HL-60/S4 treated with phorbol 12-myristate 13-acetate at 8.2 ng/mL for 4 days and 3 days (cell line): ENCODE measurements around the gene PKD2.

Experiments used
- in situ Hi-C: fragments of 300-500 bp; cut with MboI; formaldehyde crosslinking; loops from 2 replicates; pipeline ENCODE4 v1.15.0; 2022; ENCODE audit warnings: low sequenced_read_pairs

PKD2 gene

DNA sequence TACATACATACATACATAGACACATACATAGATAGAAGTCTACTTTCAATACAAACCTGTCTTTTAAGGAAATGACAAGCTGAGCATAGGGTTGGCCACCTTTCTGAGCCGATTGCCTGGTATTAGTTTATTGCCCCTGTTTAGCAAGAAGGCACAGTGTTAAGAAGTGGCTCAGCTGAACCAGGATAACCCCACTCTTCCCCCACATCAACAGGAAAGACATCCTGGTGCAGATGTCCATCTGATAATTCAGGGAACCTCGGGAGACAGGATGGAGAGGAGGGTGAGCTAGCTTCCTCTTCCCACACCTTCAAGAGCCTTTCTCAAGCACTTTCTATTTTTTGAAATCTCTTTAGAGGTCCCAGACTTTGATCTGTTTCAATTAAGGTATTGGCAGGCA lies 52.3 kb downstream of the PKD2 start:
- in situ Hi-C loops = no loop called here

DNA sequence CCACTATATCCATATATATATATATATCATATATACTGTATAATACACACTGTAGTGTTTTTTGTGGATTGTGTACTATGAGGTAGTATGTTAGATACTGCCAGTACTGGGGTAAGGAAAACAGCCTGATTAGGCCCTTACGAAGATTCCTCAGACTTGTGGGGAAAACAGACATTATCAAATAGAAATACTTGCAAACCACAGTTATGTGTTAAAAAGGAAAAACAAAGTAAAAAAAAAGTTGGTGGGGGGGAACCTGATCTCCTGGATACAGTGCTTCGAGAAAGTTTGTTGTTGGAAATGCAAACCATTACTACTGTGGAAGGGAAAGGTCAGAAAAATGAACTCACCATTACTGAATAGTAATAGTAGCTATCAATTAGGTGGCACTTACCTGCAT lies 53.0 kb downstream of the PKD2 start:
- in situ Hi-C loops = no loop called here

DNA sequence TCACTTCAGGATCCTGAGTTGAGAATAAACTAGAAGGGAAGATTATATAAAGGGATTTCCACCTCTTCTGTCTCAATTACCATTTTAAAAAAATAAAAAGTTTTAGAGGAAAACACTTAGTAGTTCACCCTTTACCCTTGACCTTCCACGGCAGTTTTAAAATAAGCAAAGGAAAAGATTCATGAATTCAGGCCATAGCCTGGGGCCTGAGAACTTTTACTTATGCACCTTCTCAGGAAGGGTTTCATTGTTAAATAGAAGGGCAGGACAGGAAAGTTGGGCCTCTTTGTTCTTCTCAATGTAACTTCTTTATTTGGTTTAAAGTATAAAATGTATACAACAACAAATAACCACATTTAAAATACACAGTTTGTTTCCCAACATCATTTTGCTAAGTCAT lies 54.9 kb downstream of the PKD2 start:
- in situ Hi-C loops = no loop called here

DNA sequence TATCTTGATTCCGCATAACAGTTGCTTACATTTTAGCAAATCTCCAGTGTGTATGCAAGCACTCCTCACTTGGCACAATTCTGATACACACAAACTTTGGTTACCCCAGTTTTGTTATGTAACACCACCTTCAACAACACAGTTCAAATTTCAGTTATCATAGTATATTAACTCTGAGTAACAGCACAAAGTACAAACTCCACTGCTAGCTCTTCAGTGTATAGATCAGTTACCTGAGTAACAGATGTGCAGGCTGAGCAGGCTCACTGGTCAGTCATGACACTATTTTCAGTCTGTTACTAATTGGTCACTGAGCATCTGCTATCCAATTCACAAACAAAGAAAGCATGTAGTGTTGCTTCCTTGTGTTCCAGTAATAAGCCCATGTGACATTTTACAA lies 55.4 kb downstream of the PKD2 start:
- in situ Hi-C loops = no loop called here

DNA sequence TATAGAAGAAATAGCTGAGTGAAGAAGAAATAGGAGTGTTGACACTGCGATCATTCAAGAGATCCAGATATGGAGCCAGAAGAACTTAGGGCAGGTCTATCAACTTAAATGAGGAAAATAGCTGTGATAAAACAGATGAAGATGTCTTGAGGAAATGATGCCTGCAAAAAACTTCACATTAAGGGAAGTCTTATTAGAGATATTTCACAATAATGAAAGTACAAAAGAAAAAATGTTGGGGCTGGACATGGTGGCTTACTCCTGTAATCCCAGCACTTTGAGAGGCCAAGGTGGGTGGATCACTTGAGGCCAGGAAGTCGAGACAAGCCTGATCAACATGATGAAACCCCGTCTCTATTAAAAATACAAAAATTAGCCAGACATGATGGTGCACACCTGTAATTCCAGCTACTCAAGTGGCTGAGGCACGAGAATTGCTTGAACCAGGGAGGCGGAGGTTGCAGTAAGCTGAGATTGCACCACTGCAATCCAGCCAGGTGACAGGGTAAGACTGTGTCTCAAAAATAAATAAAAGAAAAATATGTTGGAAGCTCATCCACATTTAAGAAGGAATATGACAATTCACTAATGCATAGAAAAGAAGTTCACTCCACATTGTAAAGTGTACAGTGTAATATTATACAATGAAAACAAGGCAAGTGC lies 56.3 kb downstream of the PKD2 start:
- in situ Hi-C loops = no loop called here

DNA sequence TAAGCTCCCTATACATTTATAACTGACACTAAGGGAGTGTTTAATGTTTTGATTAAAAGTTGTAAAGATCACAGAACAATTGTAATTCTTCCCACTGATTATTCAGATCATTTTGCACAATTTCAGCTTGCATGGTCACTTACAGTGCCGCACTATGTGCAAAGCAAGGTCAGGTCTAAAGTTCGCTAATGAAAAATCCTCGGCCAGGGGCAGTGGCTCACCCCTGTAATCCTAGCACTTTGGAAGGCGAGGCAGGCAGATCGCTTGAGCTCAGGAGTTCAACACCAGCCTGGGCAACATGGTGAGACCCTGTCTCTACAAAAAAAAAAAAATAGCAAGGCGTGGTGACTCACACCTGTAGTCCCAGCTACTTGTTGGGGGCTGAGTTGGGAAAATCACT lies 57.0 kb downstream of the PKD2 start:
- in situ Hi-C loops = no loop called here

DNA sequence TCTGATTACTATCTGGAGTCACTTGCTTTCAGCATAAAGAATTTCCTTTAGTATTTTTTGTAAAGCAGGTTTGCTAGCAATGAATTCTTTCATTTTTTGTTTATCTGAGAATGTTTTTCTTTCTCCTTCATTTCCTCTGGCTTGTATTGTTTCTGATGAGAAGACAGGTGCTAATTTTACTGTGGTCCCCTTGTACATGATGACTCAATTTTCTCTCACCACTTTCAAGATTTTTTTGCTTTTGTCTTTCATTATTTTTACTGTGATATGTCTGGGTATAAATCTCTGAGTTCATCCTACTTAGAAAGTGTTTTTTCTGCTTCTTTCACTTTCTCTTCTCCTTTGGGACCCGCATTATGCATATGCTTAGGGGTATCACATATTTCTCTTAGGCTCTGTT lies 62.6 kb downstream of the PKD2 start:
- in situ Hi-C loops = no loop called here

DNA sequence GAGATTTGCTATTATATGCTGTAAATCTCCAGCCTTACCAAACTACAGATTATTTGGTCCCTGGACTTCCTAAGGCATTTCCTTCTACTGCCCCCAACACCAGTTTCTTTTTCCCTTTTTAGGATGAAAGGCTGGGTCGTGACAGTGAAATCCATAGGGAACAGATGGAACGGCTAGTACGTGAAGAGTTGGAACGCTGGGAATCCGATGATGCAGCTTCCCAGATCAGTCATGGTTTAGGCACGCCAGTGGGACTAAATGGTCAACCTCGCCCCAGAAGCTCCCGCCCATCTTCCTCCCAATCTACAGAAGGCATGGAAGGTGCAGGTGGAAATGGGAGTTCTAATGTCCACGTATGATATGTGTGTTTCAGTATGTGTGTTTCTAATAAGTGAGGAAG lies 67.9 kb downstream of the PKD2 start:
- in situ Hi-C loops = no loop called here

DNA sequence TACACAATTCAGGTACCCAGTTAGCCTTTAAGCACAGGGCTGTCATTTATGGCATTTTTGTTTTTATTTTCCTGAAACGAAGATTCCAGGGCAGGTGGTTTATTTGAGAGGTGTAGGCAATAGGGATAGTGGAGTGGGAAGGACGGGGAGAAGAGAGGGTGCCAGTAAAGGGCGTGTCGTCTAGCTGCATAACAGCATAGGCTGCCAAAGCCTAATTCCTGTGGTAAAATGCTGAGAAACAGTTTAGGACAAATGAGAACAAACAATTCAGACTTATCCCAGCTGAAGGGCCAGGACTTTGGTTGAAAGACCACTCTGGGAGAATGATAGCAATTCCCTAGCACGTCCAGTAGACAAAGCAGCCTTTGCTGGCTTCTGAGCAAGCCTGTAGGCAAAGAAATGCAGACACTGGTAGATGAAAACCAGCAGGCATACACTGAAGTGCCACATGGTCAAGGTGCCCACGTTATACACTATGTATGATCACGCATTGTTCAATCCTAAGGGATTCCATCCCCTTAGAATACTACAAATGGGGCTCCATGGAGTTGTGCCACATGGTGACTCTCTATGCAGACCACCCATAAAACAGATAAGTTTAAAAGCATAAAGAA lies 70.6 kb downstream of the PKD2 start:
- in situ Hi-C loops = no loop called here

DNA sequence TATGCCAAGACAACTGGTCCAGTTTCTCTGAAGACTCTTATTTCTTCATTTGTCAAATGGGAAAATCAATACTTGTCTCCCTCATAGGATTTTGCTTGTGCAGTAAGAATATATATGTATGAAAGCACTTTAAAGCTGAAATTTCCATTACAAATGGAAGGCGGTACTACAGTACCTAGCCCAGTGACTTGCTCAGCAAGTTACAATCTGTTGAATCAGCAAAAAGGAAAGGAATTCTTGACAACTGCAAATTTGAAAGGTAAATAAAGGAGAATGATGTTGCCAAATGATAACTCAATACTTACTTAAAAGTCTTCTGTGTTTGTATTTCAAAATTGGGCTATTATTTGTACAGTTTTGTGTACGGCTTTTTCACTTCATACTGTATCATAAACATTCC lies 71.1 kb downstream of the PKD2 start:
- in situ Hi-C loops = no loop called here

DNA sequence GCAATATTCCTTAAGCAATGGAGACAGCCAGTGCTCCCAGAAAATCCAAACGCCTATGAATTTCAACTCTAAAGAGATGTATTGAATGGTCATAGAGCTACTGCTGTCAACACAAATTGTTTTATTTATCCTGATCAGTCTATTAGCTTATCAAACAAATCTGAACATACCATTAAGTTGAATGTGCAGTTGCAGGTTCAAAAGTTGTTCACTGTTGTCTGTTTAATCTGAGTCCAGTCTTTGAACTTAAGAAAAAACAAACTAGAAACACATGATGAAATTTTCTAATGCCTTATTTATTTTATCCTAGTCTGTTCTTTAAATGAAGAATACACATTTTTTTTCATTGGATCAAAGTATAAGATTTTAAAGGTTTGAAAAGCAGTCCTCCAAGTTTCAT lies 73.2 kb downstream of the PKD2 start:
- in situ Hi-C loops = no loop called here

DNA sequence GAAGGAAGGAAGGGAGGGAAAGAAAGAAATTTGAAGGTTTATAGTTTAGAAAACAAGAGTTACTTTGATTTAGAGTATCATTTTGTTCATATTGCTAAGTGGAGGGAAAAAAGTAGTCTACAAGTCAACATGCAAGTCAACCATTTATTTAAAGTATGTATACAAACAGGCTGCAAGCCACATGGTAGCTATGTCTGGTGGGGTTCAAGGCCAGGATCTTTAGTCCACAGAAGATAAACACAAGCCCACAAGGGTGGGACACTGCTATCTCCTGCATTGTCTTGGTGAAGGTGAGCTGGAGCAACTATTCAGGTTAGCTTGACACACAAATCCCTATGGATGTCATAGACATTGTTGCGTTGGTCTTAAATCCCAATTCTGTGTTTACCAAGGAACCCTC lies 79.6 kb downstream of the PKD2 start:
- in situ Hi-C loops = no loop called here

DNA sequence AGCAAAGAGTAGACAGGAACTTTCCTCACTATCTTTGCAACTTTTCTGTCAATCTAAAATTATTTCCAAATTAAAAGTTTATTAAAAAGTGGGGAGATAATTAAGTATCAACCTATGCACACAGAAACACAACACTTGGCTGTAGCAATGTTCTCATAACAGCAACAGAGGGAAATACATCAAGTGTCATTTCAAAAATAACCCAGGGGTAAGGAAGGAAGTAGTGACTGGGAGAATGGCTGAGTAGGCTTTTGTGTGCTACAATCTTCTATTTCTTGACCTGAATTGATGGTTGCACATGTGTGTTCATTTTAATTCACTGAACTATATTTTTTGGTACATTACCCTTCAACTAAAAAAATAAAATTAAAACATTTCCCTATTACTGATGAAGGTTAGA lies 83.5 kb downstream of the PKD2 start:
- in situ Hi-C loops = no loop called here

DNA sequence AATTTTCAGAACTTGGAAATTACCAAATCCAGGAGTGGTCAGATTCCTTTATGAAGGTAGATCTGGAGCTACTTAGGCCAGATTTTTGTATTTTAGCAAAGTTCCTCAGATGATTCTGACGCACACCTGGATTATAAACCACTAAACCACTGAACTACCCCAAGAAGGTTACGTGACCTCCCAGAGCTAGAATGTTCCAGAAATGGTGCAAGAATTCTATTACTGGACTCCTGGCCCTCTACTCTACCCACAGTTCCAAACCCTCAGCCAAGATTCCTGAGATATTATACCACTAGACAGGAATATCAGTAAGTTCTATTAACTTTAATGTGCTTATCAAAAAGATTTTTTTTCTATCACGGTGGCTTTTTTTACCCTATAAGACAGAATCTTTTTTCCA lies 83.9 kb downstream of the PKD2 start:
- in situ Hi-C loops = no loop called here

DNA sequence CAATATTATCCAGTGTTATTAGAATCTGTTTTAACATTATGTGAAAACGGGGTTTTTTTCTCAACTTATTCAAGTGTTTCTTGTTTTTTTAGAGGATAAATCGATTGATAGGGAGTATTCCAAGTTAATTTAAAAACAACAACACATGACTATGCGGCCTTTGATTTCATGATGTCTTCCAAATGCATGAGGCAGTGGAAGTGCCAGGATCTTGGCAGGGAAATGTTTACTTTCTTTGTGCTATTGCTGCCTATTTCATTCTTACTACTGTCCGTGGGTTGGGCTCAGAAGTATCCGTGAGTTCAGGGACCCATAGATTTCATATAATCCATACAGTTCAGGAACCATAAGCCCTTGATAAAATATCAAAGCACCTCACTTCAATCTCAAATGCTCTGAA lies 86.4 kb downstream of the PKD2 start:
- in situ Hi-C loops = no loop called here

DNA sequence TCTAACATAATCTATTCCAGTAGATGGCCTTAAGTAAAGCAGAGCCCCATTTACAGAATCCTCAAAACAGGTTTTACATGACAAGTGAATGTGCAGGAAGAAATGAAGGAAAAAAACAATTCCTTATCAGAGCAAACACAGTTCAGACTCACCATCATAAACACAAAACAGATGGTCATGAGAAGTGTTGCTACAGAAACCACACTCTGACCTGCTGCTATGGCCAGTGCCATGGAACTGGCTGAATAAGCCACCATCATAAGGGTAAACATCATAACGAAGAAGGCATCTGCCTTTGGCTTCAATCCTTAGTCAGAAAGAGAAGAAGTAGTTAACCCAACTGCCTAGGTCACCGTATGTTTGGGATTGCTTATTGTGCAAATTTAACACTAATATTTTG lies 89.9 kb downstream of the PKD2 start:
- in situ Hi-C loops = no loop called here

DNA sequence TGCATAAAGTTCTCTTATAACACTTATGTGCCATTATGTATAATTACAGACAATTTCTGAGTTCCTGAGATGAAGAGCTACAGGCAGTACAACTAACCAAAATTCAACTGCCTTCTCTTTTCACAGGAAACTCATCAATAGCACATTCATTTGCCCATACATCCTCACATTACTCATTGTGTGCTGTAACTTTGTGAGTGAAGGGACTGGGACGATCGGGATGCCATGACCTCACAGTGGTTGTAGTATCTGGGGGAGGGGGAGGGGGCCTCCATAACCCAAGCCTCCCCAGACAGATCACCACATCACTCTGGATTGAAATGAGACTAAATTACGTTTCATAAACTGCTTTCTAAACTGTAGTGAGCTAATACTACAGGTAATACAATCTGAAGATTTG lies 90.3 kb downstream of the PKD2 start:
- in situ Hi-C loops = no loop called here

DNA sequence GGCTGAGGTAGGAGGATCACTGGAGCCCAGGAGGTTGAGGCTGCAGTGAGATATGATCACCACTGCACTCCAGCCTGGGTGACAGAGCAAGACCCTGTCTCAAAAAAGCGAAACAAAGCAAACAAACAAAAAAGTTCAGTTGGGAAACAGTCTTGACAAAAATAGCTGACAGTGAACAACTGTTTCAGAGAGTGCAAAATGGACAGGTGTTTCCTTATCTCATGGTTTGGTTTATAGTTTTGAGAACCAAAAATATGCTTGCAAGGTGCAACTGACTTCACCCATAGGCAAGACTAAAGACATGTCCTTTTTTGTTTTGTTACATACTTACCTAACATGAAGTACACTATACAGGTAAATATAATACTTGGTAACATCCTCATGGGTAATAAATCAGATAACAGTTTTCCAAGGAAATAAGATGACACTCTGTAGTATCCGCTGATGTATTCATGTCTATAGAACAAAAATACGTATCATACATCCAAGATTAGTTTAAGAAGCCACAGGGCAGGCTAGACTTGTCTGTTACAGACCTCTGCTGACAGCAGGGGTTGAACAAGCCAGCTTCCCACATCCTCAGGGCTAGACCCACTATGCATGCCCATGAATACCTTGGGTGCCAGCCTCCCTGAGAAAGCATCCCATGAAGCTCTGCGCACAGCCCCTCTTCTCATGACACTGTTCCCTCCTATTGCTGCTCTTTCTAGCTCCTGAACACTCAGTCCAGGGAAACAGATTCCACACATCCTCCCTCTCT lies 91.7 kb downstream of the PKD2 start:
- in situ Hi-C loops = no loop called here

DNA sequence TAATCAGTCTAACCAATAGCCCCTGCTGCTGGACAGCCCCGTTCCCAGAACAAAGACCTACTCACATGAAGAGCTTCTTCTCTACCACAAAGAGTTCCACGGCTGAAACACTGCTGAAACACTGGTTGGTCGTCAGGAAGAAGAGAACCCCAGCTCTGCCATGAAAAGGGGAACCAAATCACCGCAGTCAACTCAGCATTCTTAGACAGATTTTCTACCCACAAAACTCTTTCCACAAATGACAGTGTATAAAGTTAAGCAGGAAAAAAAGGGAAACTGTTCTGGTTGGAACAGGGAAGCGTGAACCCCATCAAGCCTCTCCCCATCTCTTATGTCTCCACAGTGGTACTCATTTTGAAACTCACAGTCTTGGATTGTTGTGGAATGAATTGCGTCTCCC lies 93.7 kb downstream of the PKD2 start:
- in situ Hi-C loops = no loop called here

DNA sequence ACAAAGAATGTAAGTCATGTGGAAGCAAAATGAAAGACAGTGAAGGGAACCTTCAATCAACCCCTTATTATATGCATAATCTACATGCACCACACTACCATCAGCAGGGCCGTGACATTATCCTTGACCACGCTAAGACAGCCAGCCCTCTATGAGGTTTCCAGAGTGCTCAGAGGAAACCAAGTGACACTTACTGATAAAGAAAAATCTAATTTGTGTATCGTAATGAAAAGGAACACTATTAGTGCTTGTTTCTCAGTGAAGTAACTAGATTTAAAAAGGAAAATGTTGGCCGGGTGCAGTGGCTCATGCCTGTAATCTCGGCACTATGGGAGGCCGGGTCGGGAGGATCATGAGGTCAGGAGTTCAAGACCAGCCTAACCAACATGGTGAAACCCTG lies 94.6 kb downstream of the PKD2 start:
- in situ Hi-C loops = no loop called here

DNA sequence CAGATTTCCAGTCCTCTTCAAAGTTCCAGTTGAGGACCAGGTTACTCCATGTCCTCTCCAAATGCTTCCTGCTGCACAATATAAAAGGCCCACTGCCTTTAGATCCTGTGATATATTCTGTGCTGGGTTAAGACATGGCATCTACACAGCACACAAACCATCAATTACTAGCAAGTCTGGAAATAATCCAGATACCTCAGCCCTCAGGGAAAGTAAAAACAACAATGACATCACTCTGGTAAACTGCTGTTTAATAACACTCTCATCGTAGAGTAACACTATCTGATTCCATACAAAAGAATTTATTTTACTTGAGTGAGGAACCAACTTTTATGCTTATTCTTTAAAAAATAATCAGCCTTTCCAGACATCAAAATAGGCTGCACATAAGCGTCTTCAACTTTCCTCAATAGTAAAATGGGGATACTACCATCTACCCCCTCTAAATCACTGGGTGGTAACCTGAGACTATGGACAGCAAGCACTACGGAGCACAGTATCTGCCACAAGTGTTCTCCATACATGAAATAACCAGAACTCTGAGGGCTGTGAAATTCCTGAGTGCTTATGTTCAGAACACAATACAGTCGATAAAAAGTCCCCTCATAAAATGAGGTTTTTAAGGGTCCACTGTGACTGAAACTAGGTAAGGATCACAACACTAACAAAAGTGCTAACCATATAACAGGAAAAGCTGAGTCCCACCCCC lies 97.6 kb downstream of the PKD2 start:
- in situ Hi-C loops = no loop called here

DNA sequence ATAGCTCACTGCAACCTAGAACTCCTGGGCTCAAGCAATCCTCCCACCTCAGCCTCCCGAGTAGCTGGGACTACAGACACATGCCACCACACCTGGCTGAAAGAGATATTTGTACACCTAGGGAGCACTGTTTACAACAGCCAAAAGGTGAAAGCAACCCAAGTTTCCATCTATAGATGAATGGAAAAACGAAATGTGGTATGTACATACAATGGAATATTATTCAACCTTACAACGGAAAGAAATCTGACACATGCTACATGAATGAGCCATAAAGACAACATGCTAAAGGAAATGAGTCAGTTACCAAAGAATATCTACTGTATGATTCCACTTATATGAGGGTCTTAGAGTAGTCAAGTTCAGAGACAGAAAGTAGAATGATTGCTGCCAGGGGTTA lies 98.8 kb downstream of the PKD2 start:
- in situ Hi-C loops = no loop called here
